Stimulated activated CD4-positive, alpha-beta T cell treated with anti-CD3 and anti-CD28 coated beads, Interleukin-1b, Interleukin-23, amount 100 ng/mL, for 4 hours (primary cell): ENCODE measurements around the gene ITGB5.
"Not testable (repeated sequence)": the region's sequence is repeated elsewhere in the genome, so short reads cannot be mapped to it uniquely, and the experiment has no call there.

Experiments used
- DNase-seq, 2 donors: peaks; one replicate each; pipeline ENCODE4 v3.0.0-alpha.2; 2020; ENCODE audit warnings: low read depth in 2 of 2

Gene ITGB5

GRCh38 chr3:124749877-124750276, 137.3 kb downstream of the ITGB5 start:
- DNase-seq = not testable (repeated sequence)

- no peak for DNase-seq
Measured at GRCh38 chr3:124748560-124749198, 138.5 kb downstream of the ITGB5 start.

GRCh38 chr3:124747111-124747981, 139.8 kb downstream of the ITGB5 start:
- no peak for DNase-seq

GRCh38 chr3:124745756-124746155, 141.4 kb downstream of the ITGB5 start:
- DNase-seq = no peak

GRCh38 chr3:124741027-124741426, 146.1 kb downstream of the ITGB5 start:
- no peak for DNase-seq

- DNase-seq = no peak
Measured at GRCh38 chr3:124731760-124732159, 155.4 kb downstream of the ITGB5 start.

- peak in 1 of 2 donors; percentile 17 for DNase-seq
Measured at GRCh38 chr3:124730941-124731297, 156.2 kb downstream of the ITGB5 start.

- peak; percentile 92 to 94 for DNase-seq
Measured at GRCh38 chr3:124730129-124730940, 156.8 kb downstream of the ITGB5 start, which contains the start of gene UMPS. Gene UMPS, plus strand, starts transcription at chr3:124730452. Its CDS starts 20 bp downstream, at chr3:124730472.

GRCh38 chr3:124722589-124722988, 164.6 kb downstream of the ITGB5 start:
- DNase-seq = no peak

GRCh38 chr3:124714223-124714853, 172.8 kb downstream of the ITGB5 start:
- DNase-seq = no peak
